AG09309 (cell line): ENCODE measurements around the gene SLC6A5.

Experiments used
- DNase-seq: peaks from one replicate; pipeline ENCODE4 v3.0.0-alpha.2; 2010; ENCODE audit warnings: low read depth
- H3K4me3 ChIP-seq: 2 replicates; pipeline ENCODE4 v1.5.1; 2011; ENCODE audit warnings: mild to moderate bottlenecking, low read depth, low read length, moderate library complexity; ENCODE audit not compliant: control insufficient read depth
- TF ChIP-seq, protein P1 (sequence below): IDR thresholded peaks from 2 replicates; pipeline ENCODE4 v1.5.1; 2011; ENCODE audit warnings: mild to moderate bottlenecking, low read depth, low read length, inconsistent platforms; ENCODE audit not compliant: insufficient read depth, control insufficient read depth; ENCODE audit errors: missing control alignments

The SLC6A5 gene

DNA sequence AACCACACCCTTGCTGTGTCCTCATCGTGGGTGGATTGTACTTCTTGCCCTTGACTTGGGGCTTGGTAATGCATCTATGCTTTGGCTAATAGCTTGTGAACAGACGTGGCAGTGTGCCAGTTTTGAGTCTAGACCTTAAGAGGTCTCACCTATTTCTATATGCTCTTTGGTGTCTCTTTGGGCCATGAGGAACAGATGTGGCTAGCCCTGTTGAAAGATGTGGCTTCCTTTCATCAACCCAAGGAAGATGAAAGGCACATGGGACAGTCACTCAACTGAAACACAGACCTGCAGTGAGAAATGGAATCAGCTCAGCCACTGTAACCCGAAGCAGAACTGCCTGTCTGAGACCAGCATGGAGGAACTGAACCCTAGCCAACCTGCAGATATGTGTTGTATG lies 62.0 kb downstream of the SLC6A5 start:
- H3K4me3 ChIP-seq = no peak overlapping the region
- DNase-seq = no peak
- TF ChIP-seq, protein P1, sequence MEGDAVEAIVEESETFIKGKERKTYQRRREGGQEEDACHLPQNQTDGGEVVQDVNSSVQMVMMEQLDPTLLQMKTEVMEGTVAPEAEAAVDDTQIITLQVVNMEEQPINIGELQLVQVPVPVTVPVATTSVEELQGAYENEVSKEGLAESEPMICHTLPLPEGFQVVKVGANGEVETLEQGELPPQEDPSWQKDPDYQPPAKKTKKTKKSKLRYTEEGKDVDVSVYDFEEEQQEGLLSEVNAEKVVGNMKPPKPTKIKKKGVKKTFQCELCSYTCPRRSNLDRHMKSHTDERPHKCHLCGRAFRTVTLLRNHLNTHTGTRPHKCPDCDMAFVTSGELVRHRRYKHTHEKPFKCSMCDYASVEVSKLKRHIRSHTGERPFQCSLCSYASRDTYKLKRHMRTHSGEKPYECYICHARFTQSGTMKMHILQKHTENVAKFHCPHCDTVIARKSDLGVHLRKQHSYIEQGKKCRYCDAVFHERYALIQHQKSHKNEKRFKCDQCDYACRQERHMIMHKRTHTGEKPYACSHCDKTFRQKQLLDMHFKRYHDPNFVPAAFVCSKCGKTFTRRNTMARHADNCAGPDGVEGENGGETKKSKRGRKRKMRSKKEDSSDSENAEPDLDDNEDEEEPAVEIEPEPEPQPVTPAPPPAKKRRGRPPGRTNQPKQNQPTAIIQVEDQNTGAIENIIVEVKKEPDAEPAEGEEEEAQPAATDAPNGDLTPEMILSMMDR = no peak

DNA sequence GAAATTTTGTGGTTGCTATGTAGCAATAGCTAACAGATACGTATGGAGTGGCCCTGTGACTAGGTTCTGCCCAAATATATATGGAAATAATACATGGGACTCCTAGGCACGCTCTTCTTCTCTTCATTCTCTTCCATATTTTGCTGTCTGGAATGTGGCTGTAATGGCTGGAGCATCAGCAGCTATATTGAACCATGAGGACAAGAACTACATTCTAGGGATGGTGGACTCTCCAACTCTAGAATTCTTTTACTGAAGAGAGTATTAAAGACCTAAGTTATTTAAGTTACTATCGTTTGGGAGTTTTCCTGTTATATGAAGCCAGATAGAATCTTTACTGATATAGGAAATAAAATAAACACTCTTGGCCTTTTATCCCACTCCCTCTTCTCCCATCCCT lies 62.4 kb downstream of the SLC6A5 start:
- TF ChIP-seq, protein P1 = no peak
- no peak for DNase-seq
- H3K4me3 ChIP-seq = no peak overlapping the region

DNA sequence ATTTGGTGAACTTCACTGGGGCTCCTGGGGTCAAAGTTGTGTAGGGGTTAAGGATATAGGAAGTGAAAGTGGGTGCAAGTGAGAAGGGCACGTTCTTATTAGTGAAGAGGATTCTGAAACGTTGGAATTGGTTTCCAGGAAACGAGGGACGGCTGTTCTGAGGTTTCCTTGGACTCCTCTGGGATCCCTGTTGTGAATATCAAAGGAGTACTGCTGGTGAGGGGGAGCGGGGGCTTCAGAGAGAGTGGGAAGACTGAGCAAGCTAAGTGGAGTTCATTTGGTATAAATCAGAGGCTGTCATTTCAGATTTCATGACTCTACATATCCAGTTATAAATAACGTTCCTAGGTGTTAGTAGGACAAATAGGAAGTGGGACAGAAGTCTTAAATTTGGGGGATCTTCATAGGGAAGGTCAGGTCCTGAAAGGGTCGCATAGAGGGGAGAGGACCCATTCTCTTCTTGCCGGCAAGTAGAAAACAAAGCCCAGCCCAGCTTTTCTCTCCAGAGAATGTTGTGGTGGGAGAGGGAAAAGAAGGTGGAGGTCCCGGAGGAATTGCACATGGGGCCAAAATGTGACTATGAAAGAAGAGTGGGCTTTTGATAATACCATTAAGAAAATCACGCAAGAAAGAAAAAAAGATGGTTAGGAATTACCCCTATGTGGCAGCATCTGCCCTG lies 68.9 kb downstream of the SLC6A5 start:
- TF ChIP-seq, protein P1 = no peak

DNA sequence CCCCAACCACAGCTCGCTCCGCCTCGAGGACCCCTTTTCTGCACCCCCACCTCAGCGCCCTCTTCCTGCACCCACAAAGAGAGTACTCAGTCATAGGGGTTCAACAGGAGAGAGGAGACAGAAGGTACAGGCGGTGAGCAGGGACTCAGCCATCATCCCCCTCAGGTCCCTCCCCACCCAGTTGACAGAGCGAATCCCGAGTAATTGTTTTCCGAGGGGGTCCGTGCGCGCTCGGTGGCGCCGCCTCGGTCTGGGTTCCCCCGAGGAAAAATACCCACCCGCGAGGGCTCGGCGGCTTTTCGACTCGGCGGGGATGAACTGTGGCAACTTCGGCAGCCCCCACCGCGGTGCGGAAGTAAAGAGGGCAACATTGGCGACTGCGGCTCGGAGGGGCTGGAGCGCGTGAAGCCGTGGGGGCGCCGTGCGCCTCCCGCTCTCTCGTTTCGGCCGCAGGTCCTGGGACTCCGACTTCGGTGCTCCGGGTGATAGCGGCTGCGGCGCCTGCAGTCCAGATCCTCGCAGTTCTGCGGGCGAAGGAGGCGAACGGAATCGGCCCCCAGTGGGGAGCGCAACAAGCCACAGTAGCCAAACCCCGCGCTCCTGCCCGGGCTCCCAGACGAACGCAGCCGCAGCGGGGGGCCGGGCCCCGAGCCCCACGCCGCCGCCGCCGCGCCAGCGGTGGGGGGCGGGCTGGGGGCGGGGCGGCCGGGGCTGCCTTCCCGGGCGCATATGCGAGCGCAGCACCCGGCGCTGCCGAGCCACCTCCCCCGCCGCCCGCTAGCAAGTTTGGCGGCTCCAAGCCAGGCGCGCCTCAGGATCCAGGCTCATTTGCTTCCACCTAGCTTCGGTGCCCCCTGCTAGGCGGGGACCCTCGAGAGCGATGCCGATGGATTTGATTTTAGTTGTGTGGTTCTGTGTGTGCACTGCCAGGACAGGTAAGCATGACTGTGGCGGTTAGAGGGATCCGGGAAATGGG lies 69.7 kb downstream of the SLC6A5 start, which contains the start of gene NELL1:
NELL1 (plus strand) TSS at position 743 of the 976 bp plus-strand sequence.
- DNase-seq = no peak
- H3K4me3 ChIP-seq = no peak within 1 kb of the TSS
- TF ChIP-seq, protein P1 = no peak

More for the DNA sequence above, 68.9 kb downstream of the SLC6A5 start:
- no peak overlapping the region for H3K4me3 ChIP-seq
- no peak for DNase-seq

DNA sequence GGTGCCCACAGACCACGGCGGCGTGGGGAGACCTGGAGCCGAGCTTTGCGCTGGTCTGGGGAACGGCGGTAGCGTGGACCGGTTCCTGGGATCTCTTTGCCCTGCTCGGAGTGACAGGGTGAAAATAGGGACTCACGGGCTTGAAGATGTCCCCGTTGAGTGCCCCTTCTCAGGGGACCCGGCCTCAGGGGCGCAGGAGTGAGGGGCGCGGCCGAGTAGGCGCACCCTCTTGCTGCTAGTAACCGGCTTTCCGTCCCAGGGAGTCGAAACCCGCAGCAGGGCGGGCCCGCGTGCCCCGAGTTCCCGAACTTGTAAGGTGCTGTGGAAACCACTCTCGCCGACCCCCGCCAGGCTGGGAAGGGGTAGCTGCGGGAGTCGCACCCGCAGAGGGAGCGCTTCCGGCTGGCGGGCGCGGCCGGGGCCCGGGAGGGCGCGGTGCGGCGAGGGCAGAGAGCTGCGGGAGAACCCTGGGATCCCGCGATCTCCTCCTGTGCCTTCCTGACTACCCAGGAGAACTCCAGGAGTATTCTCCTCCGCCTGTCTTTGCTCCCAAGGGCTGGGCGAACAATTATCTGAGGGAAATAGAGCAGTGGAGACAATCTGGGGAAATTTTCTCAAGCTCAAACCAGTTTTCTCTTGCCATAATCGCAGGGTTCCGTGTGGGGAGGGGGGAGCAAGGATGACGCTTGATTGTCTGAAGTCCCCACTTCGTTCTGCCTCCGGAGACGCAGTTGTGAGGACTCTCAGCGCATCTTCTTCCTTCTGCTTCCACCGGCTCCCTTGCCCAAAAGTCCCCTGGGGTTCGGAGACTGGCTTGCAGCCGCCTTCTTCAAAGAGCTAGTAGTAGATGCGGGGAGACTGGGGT lies 70.6 kb downstream of the SLC6A5 start:
- TF ChIP-seq, protein P1 = no peak
- no peak overlapping the region for H3K4me3 ChIP-seq
- no peak for DNase-seq

DNA sequence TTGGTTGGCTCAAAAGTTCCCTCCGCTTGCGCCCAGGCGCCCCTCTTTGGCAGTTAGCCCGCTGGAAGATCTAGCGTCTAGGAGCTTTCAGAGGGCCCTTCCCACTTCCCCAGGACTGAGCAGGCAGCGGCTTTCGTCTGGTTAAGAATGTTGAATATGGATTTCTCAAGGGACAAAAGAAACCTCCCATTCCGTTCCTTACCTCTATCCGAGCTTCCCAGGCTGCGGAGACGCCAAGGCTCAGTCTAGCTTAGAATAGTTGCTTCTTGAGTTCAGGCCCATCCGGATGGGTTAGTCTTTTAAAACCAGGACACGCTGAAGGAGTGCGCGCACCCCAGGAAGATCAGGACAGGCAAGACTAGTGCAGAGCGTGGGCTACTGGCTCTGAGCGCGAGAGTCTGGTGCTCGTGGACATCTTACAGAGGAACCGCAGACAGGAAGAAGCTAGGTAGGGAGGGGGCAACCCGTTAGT lies 71.6 kb downstream of the SLC6A5 start:
- DNase-seq = no peak
- TF ChIP-seq, protein P1 = no peak
- H3K4me3 ChIP-seq = no peak overlapping the region
